Suppressor macrophage (primary cell): ENCODE data around the gene KBTBD3.

Source experiments
- DNase-seq, 4 experiments: peaks; one replicate each; pipeline ENCODE4 v3.0.0-alpha.2; 2020 to 2022

The KBTBD3 gene

DNA sequence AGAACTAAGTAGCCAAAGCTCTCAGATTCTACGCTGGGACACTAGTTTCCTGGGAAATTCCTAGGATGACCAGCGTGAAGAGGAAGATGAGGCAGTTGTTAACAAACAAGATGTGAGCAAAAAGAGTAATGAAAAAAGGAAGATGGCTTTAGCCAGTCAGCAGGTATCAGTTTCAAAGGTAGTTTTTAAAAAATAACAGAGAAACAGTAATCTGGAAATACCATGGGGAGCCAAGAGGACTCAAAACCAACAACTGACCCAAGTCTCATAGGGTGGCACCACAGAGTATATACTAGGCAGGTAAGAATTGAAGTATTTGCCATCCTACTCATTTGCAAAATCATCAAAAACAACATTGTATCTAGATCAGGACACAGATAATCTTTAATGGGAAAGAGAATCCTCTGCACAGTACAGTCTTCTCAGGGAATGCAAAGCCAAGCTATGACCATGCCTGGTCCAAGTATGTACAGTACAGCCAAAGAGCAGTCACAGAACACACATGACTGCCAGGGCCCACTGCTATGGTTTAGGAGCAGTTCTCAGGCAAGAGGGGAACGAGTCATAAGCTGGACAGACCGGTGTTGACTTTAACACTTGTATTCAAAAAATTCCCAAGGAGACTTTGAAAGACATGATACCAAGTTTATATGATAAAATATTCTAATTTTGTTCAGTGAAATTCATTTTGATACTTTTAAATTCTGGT lies 75.7 kb downstream of the KBTBD3 start:
- DNase-seq, result no peak
